HG03066 (cell line): ENCODE measurements around the gene MGRN1.
"Not testable (repeated sequence)": the region's sequence is repeated elsewhere in the genome, so short reads cannot be mapped to it uniquely, and the experiment has no call there.

Experiments used
- ATAC-seq: cut with Tn5 transposase; IDR thresholded peaks from one replicate; pipeline ENCODE4 v1.9.1; 2021; ENCODE audit warnings: low read depth; ENCODE audit not compliant: unreplicated experiment

MGRN1 gene

GRCh38 chr16:4649744-4650442 is 25.3 kb downstream of the MGRN1 start:
- no peak for ATAC-seq

GRCh38 chr16:4650443-4651074 is 25.9 kb downstream of the MGRN1 start:
- not testable (repeated sequence) for ATAC-seq

- no peak for ATAC-seq
These were observed 27.2 kb downstream of the MGRN1 start for GRCh38 chr16:4651827-4652226.

- no peak for ATAC-seq
These were observed 27.9 kb downstream of the MGRN1 start for GRCh38 chr16:4652561-4652960.

- no peak for ATAC-seq
These were observed 29.7 kb downstream of the MGRN1 start for GRCh38 chr16:4654011-4654963.

GRCh38 chr16:4654964-4655590 is 30.5 kb downstream of the MGRN1 start:
- ATAC-seq, result no peak

- no peak for ATAC-seq
These were observed 31.2 kb downstream of the MGRN1 start for GRCh38 chr16:4655801-4656200.

- ATAC-seq, result no peak
These were observed 31.6 kb downstream of the MGRN1 start for GRCh38 chr16:4656221-4656620.

GRCh38 chr16:4656695-4657686 is 32.4 kb downstream of the MGRN1 start:
- ATAC-seq, result no peak

- no peak for ATAC-seq
These were observed 35.0 kb downstream of the MGRN1 start for GRCh38 chr16:4659363-4660353.

- ATAC-seq, result no peak
These were observed 35.9 kb downstream of the MGRN1 start for GRCh38 chr16:4660454-4661007.

GRCh38 chr16:4661661-4662060 is 37.0 kb downstream of the MGRN1 start:
- no peak for ATAC-seq

GRCh38 chr16:4663465-4663776 is 38.8 kb downstream of the MGRN1 start:
- no peak for ATAC-seq

GRCh38 chr16:4663777-4664465 is 39.3 kb downstream of the MGRN1 start:
- ATAC-seq, result no peak

- ATAC-seq, result no peak
These were observed 40.2 kb downstream of the MGRN1 start for GRCh38 chr16:4664538-4665418.

- ATAC-seq, result no peak
These were observed 42.0 kb downstream of the MGRN1 start for GRCh38 chr16:4666537-4667202.
